Coronary artery (tissue), 2 donors: ENCODE measurements around the gene PTGES2.

Experiments
- DNase-seq: peaks from one replicate; pipeline ENCODE4 v3.0.0-alpha.2; 2017; ENCODE audit warnings: low spot score
- H3K27ac ChIP-seq, 2 donors: fragments of 200-600 bp; sonication (generic); one replicate each; pipeline ENCODE4 v1.5.1; 2016 to 2019
- H3K4me3 ChIP-seq: fragments of 200-600 bp; sonication (generic); 2 replicates; pipeline ENCODE4 v1.5.1; 2016; ENCODE audit warnings: mild to moderate bottlenecking, moderate library complexity
- TF ChIP-seq, protein P1 (sequence below): fragments of 200-600 bp; sonication (generic); IDR thresholded peaks from one replicate; pipeline ENCODE4 v1.5.1; 2019; ENCODE audit warnings: antibody characterized with exemption

The PTGES2 gene

DNA sequence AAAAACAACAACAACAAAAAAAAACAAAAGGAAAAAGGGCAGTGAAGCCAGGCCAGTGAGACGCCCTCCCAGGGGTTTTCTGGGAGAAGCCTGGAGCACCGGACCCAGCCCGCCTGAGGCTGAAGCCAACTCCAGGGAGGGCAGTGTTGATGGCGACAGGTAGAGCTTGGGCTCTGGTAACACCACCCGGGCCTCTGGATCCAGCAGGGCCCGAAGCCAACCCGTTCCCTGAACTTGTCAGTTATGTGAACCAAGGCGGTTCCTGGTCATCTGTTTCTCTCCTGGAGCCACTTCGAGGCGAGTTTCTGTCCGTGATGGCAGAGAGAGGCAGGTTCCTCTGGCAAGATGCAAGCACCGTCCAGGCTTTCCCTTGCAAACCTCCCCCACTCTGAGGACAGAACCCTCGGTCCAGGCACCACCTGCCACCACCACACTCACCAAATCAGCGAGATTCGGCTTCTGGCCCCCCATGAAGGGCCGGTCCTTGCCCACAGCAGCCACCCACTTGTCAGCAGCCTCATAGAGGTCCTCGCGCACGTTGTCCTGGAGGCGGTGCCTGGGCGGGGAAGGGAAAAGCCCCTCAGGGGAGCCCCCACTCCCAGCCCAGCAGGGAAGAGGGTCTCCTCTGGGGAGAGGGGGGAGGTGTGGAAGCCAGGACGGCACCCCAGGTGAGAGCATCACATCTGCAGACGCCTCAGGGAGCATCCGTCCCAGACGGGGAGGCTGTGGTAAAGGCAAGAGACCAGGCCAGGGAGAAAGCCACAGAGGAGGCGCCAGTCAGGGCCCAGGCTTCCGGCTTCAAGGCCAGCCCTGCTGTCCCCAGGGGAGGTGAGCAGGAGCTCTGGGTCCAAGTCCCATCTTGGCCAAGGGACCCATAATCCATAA lies 5.4 kb downstream of the PTGES2 start:
- DNase-seq, result no peak
- Histone ChIP-seq H3K27ac (no peak overlapping the region), H3K4me3 (no peak overlapping the region)
- TF ChIP-seq, protein P1, sequence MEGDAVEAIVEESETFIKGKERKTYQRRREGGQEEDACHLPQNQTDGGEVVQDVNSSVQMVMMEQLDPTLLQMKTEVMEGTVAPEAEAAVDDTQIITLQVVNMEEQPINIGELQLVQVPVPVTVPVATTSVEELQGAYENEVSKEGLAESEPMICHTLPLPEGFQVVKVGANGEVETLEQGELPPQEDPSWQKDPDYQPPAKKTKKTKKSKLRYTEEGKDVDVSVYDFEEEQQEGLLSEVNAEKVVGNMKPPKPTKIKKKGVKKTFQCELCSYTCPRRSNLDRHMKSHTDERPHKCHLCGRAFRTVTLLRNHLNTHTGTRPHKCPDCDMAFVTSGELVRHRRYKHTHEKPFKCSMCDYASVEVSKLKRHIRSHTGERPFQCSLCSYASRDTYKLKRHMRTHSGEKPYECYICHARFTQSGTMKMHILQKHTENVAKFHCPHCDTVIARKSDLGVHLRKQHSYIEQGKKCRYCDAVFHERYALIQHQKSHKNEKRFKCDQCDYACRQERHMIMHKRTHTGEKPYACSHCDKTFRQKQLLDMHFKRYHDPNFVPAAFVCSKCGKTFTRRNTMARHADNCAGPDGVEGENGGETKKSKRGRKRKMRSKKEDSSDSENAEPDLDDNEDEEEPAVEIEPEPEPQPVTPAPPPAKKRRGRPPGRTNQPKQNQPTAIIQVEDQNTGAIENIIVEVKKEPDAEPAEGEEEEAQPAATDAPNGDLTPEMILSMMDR, result no peak

DNA sequence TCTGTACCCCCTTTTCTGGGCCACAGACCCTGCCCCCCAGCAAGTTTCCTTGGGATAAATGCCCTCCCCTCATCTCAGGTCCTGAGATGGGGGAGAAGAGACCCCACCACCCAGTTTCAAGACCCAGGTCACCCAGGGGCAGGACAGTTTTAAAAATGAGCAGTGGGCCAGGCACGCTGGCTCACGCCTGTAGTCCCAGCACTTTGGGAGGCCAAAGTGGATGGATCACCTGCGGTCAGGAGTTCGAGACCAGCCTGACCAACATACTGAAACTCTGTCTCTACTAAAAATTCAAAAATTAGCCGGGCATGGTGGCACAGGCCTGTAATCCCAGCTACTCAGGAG lies 6.1 kb downstream of the PTGES2 start:
- no peak for DNase-seq

DNA sequence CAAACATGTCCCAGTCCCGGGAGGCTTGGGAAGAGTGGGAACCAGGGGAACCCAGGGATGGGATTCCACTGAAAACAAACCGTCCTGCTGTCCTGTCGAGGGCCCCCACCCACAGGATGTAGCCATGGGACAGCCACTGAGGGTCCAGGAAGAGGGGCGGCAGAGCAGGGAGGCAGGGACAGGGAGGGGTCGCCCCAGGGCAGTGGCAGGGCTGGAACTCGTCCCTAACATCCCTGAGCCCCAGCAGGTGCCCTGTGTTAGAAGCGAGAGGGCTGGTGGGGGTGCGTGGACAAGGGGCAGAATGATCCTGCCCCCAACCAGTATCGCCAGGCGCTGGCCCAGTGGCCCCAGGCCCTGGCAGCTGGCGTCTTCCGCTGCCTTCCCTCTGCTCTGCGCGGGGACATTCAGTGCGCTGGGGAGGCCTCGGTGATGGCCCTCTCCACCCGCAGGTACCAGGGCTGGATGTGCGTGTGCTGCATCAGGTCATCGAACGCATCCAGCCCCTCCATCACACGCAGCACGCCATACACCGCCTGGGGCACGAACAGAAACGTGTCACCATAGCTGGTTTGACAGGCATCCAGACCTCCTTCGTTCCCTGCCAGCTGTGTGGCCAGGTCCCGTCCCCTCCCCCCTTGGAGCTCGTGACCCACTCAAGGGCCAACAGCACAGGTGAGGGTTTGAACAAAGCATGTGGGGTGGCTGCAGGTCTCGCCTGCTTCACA lies 6.6 kb downstream of the PTGES2 start:
- TF ChIP-seq, protein P1, result no peak
- H3K27ac ChIP-seq, result no peak overlapping the region
- no peak overlapping the region for H3K4me3 ChIP-seq
- DNase-seq, result no peak

More for the DNA sequence above, 6.1 kb downstream of the PTGES2 start:
- TF ChIP-seq, protein P1, result no peak
- Histone ChIP-seq H3K4me3 (no peak overlapping the region), H3K27ac (no peak overlapping the region)

- no peak for DNase-seq
- TF ChIP-seq, protein P1, result no peak
- Histone ChIP-seq H3K4me3 (no peak overlapping the region), H3K27ac (no peak overlapping the region)
These were observed 7.3 kb downstream of the PTGES2 start for GRCh38 chr9:128120061-128120740.

- no peak for DNase-seq
- TF ChIP-seq, protein P1, result no peak
- no peak overlapping the region for H3K27ac ChIP-seq
- H3K4me3 ChIP-seq, result no peak overlapping the region
These were observed 8.4 kb downstream of the PTGES2 start for GRCh38 chr9:128118971-128119665.

- Histone ChIP-seq H3K27ac (no peak overlapping the region), H3K4me3 (no peak overlapping the region)
- DNase-seq, result no peak
- TF ChIP-seq, protein P1, result no peak
These were observed 9.1 kb downstream of the PTGES2 start for GRCh38 chr9:128118472-128118857.
